HG03575 (cell line): ENCODE results near the gene NCKAP5.

ENCODE experiments used
- ATAC-seq: cut with Tn5 transposase; IDR thresholded peaks from one replicate; pipeline ENCODE4 v1.9.1; 2021; ENCODE audit not compliant: unreplicated experiment, insufficient number of reproducible peaks, low FRiP score; ENCODE audit errors: extremely low read depth

Gene NCKAP5

GRCh38 chr2:133442393-133442792, 125.9 kb downstream of the NCKAP5 start:
- no peak for ATAC-seq

GRCh38 chr2:133439565-133439920, 128.7 kb downstream of the NCKAP5 start:
- no peak for ATAC-seq

GRCh38 chr2:133438848-133439564, 129.3 kb downstream of the NCKAP5 start:
- ATAC-seq: no peak

- no peak for ATAC-seq
These were observed 130.2 kb downstream of the NCKAP5 start for GRCh38 chr2:133438026-133438425.

- ATAC-seq: no peak
These were observed 130.8 kb downstream of the NCKAP5 start for GRCh38 chr2:133437492-133437891.

- ATAC-seq: no peak
These were observed 133.1 kb downstream of the NCKAP5 start for GRCh38 chr2:133434959-133435668.

- no peak for ATAC-seq
These were observed 134.5 kb downstream of the NCKAP5 start for GRCh38 chr2:133433455-133434451.

GRCh38 chr2:133432778-133433177, 135.5 kb downstream of the NCKAP5 start:
- no peak for ATAC-seq

GRCh38 chr2:133431289-133431688, 137.0 kb downstream of the NCKAP5 start:
- ATAC-seq: no peak

- ATAC-seq: no peak
These were observed 141.5 kb downstream of the NCKAP5 start for GRCh38 chr2:133426791-133427190.

GRCh38 chr2:133425612-133426011, 142.7 kb downstream of the NCKAP5 start:
- ATAC-seq: no peak

- no peak for ATAC-seq
These were observed 143.4 kb downstream of the NCKAP5 start for GRCh38 chr2:133424876-133425275.

GRCh38 chr2:133422931-133423351, 145.3 kb downstream of the NCKAP5 start:
- ATAC-seq: no peak

GRCh38 chr2:133421516-133422324, 146.5 kb downstream of the NCKAP5 start:
- no peak for ATAC-seq

- ATAC-seq: no peak
These were observed 147.5 kb downstream of the NCKAP5 start for GRCh38 chr2:133420788-133421187.

GRCh38 chr2:133418671-133419070, 149.6 kb downstream of the NCKAP5 start:
- ATAC-seq: no peak

GRCh38 chr2:133418021-133418420, 150.2 kb downstream of the NCKAP5 start:
- no peak for ATAC-seq

GRCh38 chr2:133417415-133417814, 150.8 kb downstream of the NCKAP5 start:
- no peak for ATAC-seq

- no peak for ATAC-seq
These were observed 151.5 kb downstream of the NCKAP5 start for GRCh38 chr2:133416736-133417135.
